Upper lobe of left lung (tissue), 6 donors: ENCODE data around the gene RNLS. TPM values are rescaled to one million over a fixed set of nuclear protein-coding genes. Genes with fewer than 3 reads are reported as not detected.

Experiments
- ATAC-seq, 2 donors: fragments of 200-7000 bp; cut with Tn5 transposase; one replicate each; pipeline ENCODE4 v1.9.1; 2022; ENCODE audit warnings: mild to moderate bottlenecking in 2 of 2, moderate library complexity in 2 of 2; ENCODE audit not compliant: low FRiP score in 2 of 2
- DNase-seq, 2 donors: peaks; one replicate each; pipeline ENCODE4 v3.0.0-alpha.2; 2019 to 2020
- H3K27ac ChIP-seq, 4 donors: fragments of 200-600 bp; sonication (generic); one replicate each; pipeline ENCODE4 v1.5.1; 2016 to 2019
- H3K27me3 ChIP-seq, 4 donors: fragments of 200-600 bp; sonication (generic); one replicate each; pipeline ENCODE4 v1.5.1; 2017 to 2019
- H3K36me3 ChIP-seq, 4 donors: fragments of 200-600 bp; sonication (generic); one replicate each; pipeline ENCODE4 v1.5.1; 2016 to 2019
- H3K4me1 ChIP-seq, 4 donors: fragments of 200-600 bp; sonication (generic); one replicate each; pipeline ENCODE4 v1.5.1; 2018 to 2019
- H3K4me3 ChIP-seq, 4 donors: fragments of 200-600 bp; sonication (generic); one replicate each; pipeline ENCODE4 v1.5.1; 2017 to 2019; ENCODE audit warnings: mild to moderate bottlenecking in 2 of 4, moderate library complexity in 1 of 4
- H3K9me3 ChIP-seq, 4 donors: fragments of 200-600 bp; sonication (generic); one replicate each; pipeline ENCODE4 v1.5.1; 2018 to 2019
- CTCF ChIP-seq, 6 experiments: fragments of 450-650 bp in 4 of 6; fragments of 200-600 bp in 2 of 6; sonication (generic) in 2 of 6; IDR thresholded peaks; one replicate each; pipeline ENCODE4 v1.5.1; 2016 to 2019; ENCODE audit warnings: antibody characterized with exemption in 6 of 6
- EP300 ChIP-seq, 4 donors: sonication (generic); formaldehyde crosslinking; IDR thresholded peaks; one replicate each; pipeline ENCODE4 v1.5.1; 2017; ENCODE audit warnings: antibody characterized with exemption in 4 of 4, control low read depth in 2 of 4
- POLR2A ChIP-seq, 4 donors: fragments of 450-650 bp; IDR thresholded peaks; one replicate each; pipeline ENCODE4 v1.5.1; 2016 to 2017; ENCODE audit warnings: antibody characterized with exemption in 4 of 4, mild to moderate bottlenecking in 2 of 4
- POLR2AphosphoS5 ChIP-seq, 2 donors: sonication (generic); formaldehyde crosslinking; IDR thresholded peaks; one replicate each; pipeline ENCODE4 v1.5.1; 2017; ENCODE audit warnings: antibody characterized with exemption in 2 of 2
- WGBS, 2 donors: methylation state at CpG; one replicate each; pipeline ENCODE4 v1.1.5; 2017 to 2018; 5-methylcytosine and 5-hydroxymethylcytosine counted together
- total RNA-seq, 6 donors: library from RNA; depleted of rRNA in 4 of 6; stranded (reverse); fragments of >200 nt in 4 of 6; gene quantifications; one replicate each; pipeline versions ENCODE4 v1.1.0 to v1.2.1, GENCODE V29; 2016 to 2021
- donor health status: DM: no; HTN: no; CAD: no; lungs with moderate emphysema.
- donor health status: DM: no; HTN: yes; CAD: no; lungs with severe emphysema.

The RNLS gene
- total RNA-seq, 6 donors from 2014 or later, result 5.0 to 27.1 (median 15.0) TPM

- peak overlapping the region; percentile 32 to 59 (median 50) for H3K27ac ChIP-seq
- TF ChIP-seq POLR2A (IDR thresholded peaks at IDR 0.05), result no peak
- TF ChIP-seq POLR2AphosphoS5 (IDR thresholded peaks at IDR 0.05), result no peak
- TF ChIP-seq CTCF (IDR thresholded peaks at IDR 0.05), result no peak
- TF ChIP-seq EP300 (IDR thresholded peaks at IDR 0.05), result no peak
- peaks cover 12 to 18% (median 16%) of the 10 kb centered on the region in 4 donors for H3K4me1 ChIP-seq
- 46 to 51% methylated on average over 7 to 12 of the region's 12 CpGs for WGBS, 2 donors
- H3K4me3 ChIP-seq, result no peak overlapping the region
- H3K36me3 ChIP-seq, result no peaks in the 10 kb centered on the region
- no peaks in the 10 kb centered on the region for H3K27me3 ChIP-seq
- no peak for DNase-seq
- ATAC-seq, result peak; percentile 75 to 81
- no peaks in the 10 kb centered on the region for H3K9me3 ChIP-seq
Observed at GRCh38 chr10:88243836-88244730, 339.0 kb downstream of the RNLS start.

- DNase-seq, result no peak
- Histone ChIP-seq H3K9me3 (no peaks in the 10 kb centered on the region), H3K27ac (peak overlapping the region; percentile 32 to 59 (median 50)), H3K4me3 (no peak overlapping the region), H3K4me1 (peaks cover 15 to 22% (median 16%) of the 10 kb centered on the region in 4 donors), H3K27me3 (no peaks in the 10 kb centered on the region), H3K36me3 (no peaks in the 10 kb centered on the region)
- WGBS, 2 donors, result 72 to 78% methylated on average over 5 of the region's 5 CpGs
- ATAC-seq, result no peak
- TF ChIP-seq POLR2AphosphoS5 (IDR thresholded peaks at IDR 0.05), result no peak
- TF ChIP-seq EP300 (IDR thresholded peaks at IDR 0.05), result no peak
- no peak for TF ChIP-seq CTCF (IDR thresholded peaks at IDR 0.05)
- no peak for TF ChIP-seq POLR2A (IDR thresholded peaks at IDR 0.05)
Observed at GRCh38 chr10:88243202-88243744, 339.8 kb downstream of the RNLS start.

GRCh38 chr10:88241501-88241900 lies 341.6 kb downstream of the RNLS start:
- TF ChIP-seq EP300 (IDR thresholded peaks at IDR 0.05) (no peak), POLR2AphosphoS5 (IDR thresholded peaks at IDR 0.05) (no peak), CTCF (IDR thresholded peaks at IDR 0.05) (no peak), POLR2A (IDR thresholded peaks at IDR 0.05) (no peak)
- H3K9me3 ChIP-seq, result no peaks in the 10 kb centered on the region
- H3K36me3 ChIP-seq, result no peaks in the 10 kb centered on the region
- peaks cover 15 to 28% (median 16%) of the 10 kb centered on the region in 4 donors for H3K4me1 ChIP-seq
- H3K27me3 ChIP-seq, result no peaks in the 10 kb centered on the region
- no peak overlapping the region for H3K27ac ChIP-seq
- no peak for DNase-seq
- ATAC-seq, result no peak
- no peak overlapping the region for H3K4me3 ChIP-seq
- 84 to 91% methylated on average over 1 of the region's 1 CpG for WGBS, 2 donors

- Histone ChIP-seq H3K27ac (no peak overlapping the region), H3K4me3 (no peak overlapping the region), H3K4me1 (peaks cover 5 to 24% (median 11%) of the 10 kb centered on the region in 4 donors), H3K27me3 (no peaks in the 10 kb centered on the region), H3K36me3 (no peaks in the 10 kb centered on the region), H3K9me3 (no peaks in the 10 kb centered on the region)
- DNase-seq (no peak), ATAC-seq (no peak)
- 87% methylated on average over 2 of the region's 2 CpGs for WGBS, 2 donors
- TF ChIP-seq EP300 (IDR thresholded peaks at IDR 0.05) (no peak), CTCF (IDR thresholded peaks at IDR 0.05) (no peak), POLR2A (IDR thresholded peaks at IDR 0.05) (no peak), POLR2AphosphoS5 (IDR thresholded peaks at IDR 0.05) (no peak)
Observed at GRCh38 chr10:88239212-88239611, 343.9 kb downstream of the RNLS start.
